HEK293 (cell line): ENCODE measurements around the gene SFXN2.

Experiments used
- AEBP2 ChIP-seq: fragments of 450-650 bp; formaldehyde crosslinking; IDR thresholded peaks from 2 replicates; pipeline ENCODE4 v1.5.1; 2016; ENCODE audit warnings: missing biosample characterization, missing genetic modification characterization, borderline replicate concordance
- BCL11A ChIP-seq: fragments of 450-650 bp; formaldehyde crosslinking; IDR thresholded peaks from 2 replicates; pipeline ENCODE4 v1.5.1; 2016; ENCODE audit warnings: low read depth, missing biosample characterization, missing genetic modification characterization
- FEZF1 ChIP-seq: fragments of 450-650 bp; formaldehyde crosslinking; IDR thresholded peaks from 2 replicates; pipeline ENCODE4 v1.5.1; 2016; ENCODE audit warnings: missing biosample characterization, missing genetic modification characterization
- HOXA7 ChIP-seq: sonication (generic); formaldehyde crosslinking; IDR thresholded peaks from 2 replicates; pipeline ENCODE4 v1.8.1; 2022; ENCODE audit warnings: missing genetic modification reagents, borderline replicate concordance
- IKZF3 ChIP-seq: fragments of 450-650 bp; IDR thresholded peaks from 2 replicates; pipeline ENCODE4 v1.5.0; 2018; ENCODE audit warnings: missing biosample characterization, mild to moderate bottlenecking, missing genetic modification characterization, moderate library complexity
- INSM2 ChIP-seq: fragments of 450-650 bp; formaldehyde crosslinking; IDR thresholded peaks from 2 replicates; pipeline ENCODE4 v1.5.1; 2016; ENCODE audit warnings: missing biosample characterization, missing genetic modification characterization
- KLF16 ChIP-seq: fragments of 450-650 bp; formaldehyde crosslinking; IDR thresholded peaks from 2 replicates; pipeline ENCODE4 v1.5.1; 2017; ENCODE audit warnings: missing biosample characterization, missing genetic modification characterization
- KLF9 ChIP-seq: fragments of 450-650 bp; formaldehyde crosslinking; IDR thresholded peaks from 2 replicates; pipeline ENCODE4 v1.5.1; 2016; ENCODE audit warnings: missing biosample characterization, missing genetic modification characterization, low read depth
- OSR2 ChIP-seq: fragments of 450-650 bp; formaldehyde crosslinking; IDR thresholded peaks from 2 replicates; pipeline ENCODE4 v1.5.1; 2016; ENCODE audit warnings: missing biosample characterization, missing genetic modification characterization
- PRDM1 ChIP-seq: fragments of 450-650 bp; formaldehyde crosslinking; IDR thresholded peaks from 2 replicates; pipeline ENCODE4; 2016; ENCODE audit warnings: missing biosample characterization, missing genetic modification characterization
- WT1 ChIP-seq: fragments of 450-650 bp; formaldehyde crosslinking; IDR thresholded peaks from 2 replicates; pipeline ENCODE4 v1.5.1; 2016; ENCODE audit warnings: missing biosample characterization, missing genetic modification characterization
- ZBTB20 ChIP-seq: fragments of 450-650 bp; formaldehyde crosslinking; IDR thresholded peaks from 2 replicates; pipeline ENCODE4 v1.5.1; 2016; ENCODE audit warnings: missing biosample characterization, missing genetic modification characterization
- ZIC2 ChIP-seq: fragments of 450-650 bp; formaldehyde crosslinking; IDR thresholded peaks from 2 replicates; pipeline ENCODE4 v1.5.1; 2016; ENCODE audit warnings: missing biosample characterization, missing genetic modification characterization
- ZNF155 ChIP-seq: fragments of 450-650 bp; formaldehyde crosslinking; IDR thresholded peaks from 2 replicates; pipeline ENCODE4 v1.5.1; 2016; ENCODE audit warnings: missing biosample characterization, missing genetic modification characterization
- ZNF184 ChIP-seq: fragments of 450-650 bp; IDR thresholded peaks from 2 replicates; pipeline ENCODE4 v1.5.1; 2018; ENCODE audit warnings: missing biosample characterization, mild to moderate bottlenecking, missing genetic modification characterization
- ZNF202 ChIP-seq: fragments of 450-650 bp; formaldehyde crosslinking; IDR thresholded peaks from 2 replicates; pipeline ENCODE4 v1.5.1; 2016; ENCODE audit warnings: missing biosample characterization, missing genetic modification characterization, borderline replicate concordance
- ZNF223 ChIP-seq: fragments of 450-650 bp; formaldehyde crosslinking; IDR thresholded peaks from 2 replicates; pipeline ENCODE4 v1.5.1; 2016; ENCODE audit warnings: missing biosample characterization, missing genetic modification characterization
- ZNF239 ChIP-seq: fragments of 450-650 bp; formaldehyde crosslinking; IDR thresholded peaks from 2 replicates; pipeline ENCODE4 v1.5.1; 2016; ENCODE audit warnings: missing biosample characterization, missing genetic modification characterization
- ZNF26 ChIP-seq: fragments of 450-650 bp; formaldehyde crosslinking; IDR thresholded peaks from 2 replicates; pipeline ENCODE4 v1.5.1; 2016; ENCODE audit warnings: missing biosample characterization, missing genetic modification characterization
- ZNF280C ChIP-seq: fragments of 450-650 bp; formaldehyde crosslinking; IDR thresholded peaks from 2 replicates; pipeline ENCODE4 v1.5.1; 2016; ENCODE audit warnings: missing biosample characterization, missing genetic modification characterization
- ZNF280D ChIP-seq: fragments of 450-650 bp; formaldehyde crosslinking; IDR thresholded peaks from 2 replicates; pipeline ENCODE4 v1.5.1; 2016; ENCODE audit warnings: missing biosample characterization, missing genetic modification characterization
- ZNF292 ChIP-seq: fragments of 450-650 bp; formaldehyde crosslinking; IDR thresholded peaks from 2 replicates; pipeline ENCODE4 v1.5.1; 2016; ENCODE audit warnings: low read depth, missing biosample characterization, missing genetic modification characterization, borderline replicate concordance
- ZNF423 ChIP-seq: fragments of 450-650 bp; formaldehyde crosslinking; IDR thresholded peaks from 2 replicates; pipeline ENCODE4 v1.5.1; 2016; ENCODE audit warnings: missing biosample characterization, missing genetic modification characterization
- ZNF561 ChIP-seq: fragments of 450-650 bp; IDR thresholded peaks from 2 replicates; pipeline ENCODE4 v1.5.1; 2018; ENCODE audit warnings: missing biosample characterization, missing genetic modification characterization, borderline replicate concordance
- ZNF629 ChIP-seq: fragments of 450-650 bp; formaldehyde crosslinking; IDR thresholded peaks from 2 replicates; pipeline ENCODE4 v1.5.1; 2017; ENCODE audit warnings: missing biosample characterization, missing genetic modification characterization
- ZNF654 ChIP-seq: fragments of 450-650 bp; formaldehyde crosslinking; IDR thresholded peaks from 2 replicates; pipeline ENCODE4 v1.5.1; 2016; ENCODE audit warnings: low read depth, missing biosample characterization, missing genetic modification characterization
- ZNF660 ChIP-seq: fragments of 450-650 bp; IDR thresholded peaks from 2 replicates; pipeline ENCODE4 v1.5.1; 2018; ENCODE audit warnings: missing biosample characterization, mild to moderate bottlenecking, missing genetic modification characterization
- ZNF677 ChIP-seq: fragments of 450-650 bp; IDR thresholded peaks from 2 replicates; pipeline ENCODE4 v1.5.0; 2018; ENCODE audit warnings: missing biosample characterization, mild to moderate bottlenecking, missing genetic modification characterization, moderate library complexity
- ZNF707 ChIP-seq: fragments of 450-650 bp; formaldehyde crosslinking; IDR thresholded peaks from 2 replicates; pipeline ENCODE4 v1.5.1; 2016; ENCODE audit warnings: missing biosample characterization, missing genetic modification characterization
- ZNF830 ChIP-seq: fragments of 450-650 bp; IDR thresholded peaks from 2 replicates; pipeline ENCODE4 v1.5.0; 2018; ENCODE audit warnings: missing biosample characterization, missing genetic modification characterization, low read depth, mild to moderate bottlenecking, moderate library complexity
- ZSCAN23 ChIP-seq: fragments of 450-650 bp; formaldehyde crosslinking; IDR thresholded peaks from 2 replicates; pipeline ENCODE4 v1.5.1; 2016; ENCODE audit warnings: missing biosample characterization, missing genetic modification characterization

Gene SFXN2

GRCh38 chr10:102743078-102743587 lies 28.7 kb downstream of the SFXN2 start (continued):
- no peak for TF ChIP-seq ZNF202 (tag by site-specific recombination)
- no peak for TF ChIP-seq HOXA7 (CRISPR knock-in tag)
- TF ChIP-seq ZNF26 = no peak
- TF ChIP-seq KLF9 (tag by site-specific recombination) = no peak
- TF ChIP-seq IKZF3 (tag by site-specific recombination) = no peak
- no peak for TF ChIP-seq INSM2 (tag by site-specific recombination)
- no peak for TF ChIP-seq ZNF280C (tag by site-specific recombination)
- TF ChIP-seq ZIC2 (tag by site-specific recombination) = no peak
- TF ChIP-seq ZNF423 = no peak
- no peak for TF ChIP-seq ZNF707 (tag by site-specific recombination)
- no peak for TF ChIP-seq ZNF223 (tag by site-specific recombination)
- no peak for TF ChIP-seq BCL11A (tag by site-specific recombination)
- TF ChIP-seq WT1 = no peak
- TF ChIP-seq ZNF155 (tag by site-specific recombination) = no peak
- TF ChIP-seq ZNF292 (tag by site-specific recombination) = no peak
- no peak for TF ChIP-seq ZNF654
- 0 out of 2 replicates have a peak, but pooled peaks have one; percentile 14 for TF ChIP-seq ZNF280D (tag by site-specific recombination)
- no peak for TF ChIP-seq ZNF830 (tag by site-specific recombination)
- TF ChIP-seq OSR2 (tag by site-specific recombination) = no peak
- 0 out of 2 replicates have a peak, but pooled peaks have one; percentile 4 for TF ChIP-seq ZNF629 (tag by site-specific recombination)
- no peak for TF ChIP-seq PRDM1 (tag by site-specific recombination)
- no peak for TF ChIP-seq ZNF677 (tag by site-specific recombination)
- TF ChIP-seq KLF16 (tag by site-specific recombination) = no peak
- no peak for TF ChIP-seq ZSCAN23
- TF ChIP-seq FEZF1 = no peak
- no peak for TF ChIP-seq ZNF239 (tag by site-specific recombination)
- TF ChIP-seq ZNF561 (tag by site-specific recombination) = no peak
- TF ChIP-seq ZNF660 = 0 out of 2 replicates have a peak, but pooled peaks have one; percentile 83
- TF ChIP-seq ZBTB20 (tag by site-specific recombination) = no peak
- TF ChIP-seq ZNF184 (tag by site-specific recombination) = 0 out of 2 replicates have a peak, but pooled peaks have one; percentile 48
- TF ChIP-seq AEBP2 (tag by site-specific recombination) = no peak
